CD4-positive, alpha-beta T cell treated with Interleukin-12 subunit alpha and Interleukin-12 subunit beta, for 1 hour (primary cell): ENCODE results near the gene AMY1A.
"Not testable (repeated sequence)": the region's sequence is repeated elsewhere in the genome, so short reads cannot be mapped to it uniquely, and the experiment has no call there.

Experiments used
- DNase-seq: peaks from one replicate; pipeline ENCODE4 v3.0.0-alpha.2; 2020

AMY1A gene

DNA sequence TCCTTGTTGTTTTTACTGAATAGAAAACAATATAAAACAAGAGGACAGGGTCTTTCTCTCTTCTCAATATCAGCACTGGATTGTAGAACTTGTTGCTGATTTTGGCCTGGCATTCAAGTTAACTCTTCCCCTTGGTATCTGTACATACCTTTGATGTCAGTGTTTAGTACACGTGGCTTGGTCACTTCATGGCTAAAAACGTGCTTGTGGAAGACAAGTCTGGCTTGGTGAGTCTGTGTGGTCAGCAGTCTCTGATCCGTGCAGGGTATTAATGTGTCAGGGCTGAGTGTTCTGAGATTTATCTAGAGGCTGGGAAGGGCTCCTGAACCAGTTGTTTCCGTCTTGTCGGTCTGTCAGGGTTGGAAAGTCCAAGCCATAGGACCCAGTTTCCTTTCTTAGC lies at the start of gene AMY1A:
TSS of gene AMY1A (plus strand) at position 301 of the 400 bp plus-strand sequence. CDS start 571 bp downstream, outside the sequence.
- DNase-seq: not testable (repeated sequence)

DNA sequence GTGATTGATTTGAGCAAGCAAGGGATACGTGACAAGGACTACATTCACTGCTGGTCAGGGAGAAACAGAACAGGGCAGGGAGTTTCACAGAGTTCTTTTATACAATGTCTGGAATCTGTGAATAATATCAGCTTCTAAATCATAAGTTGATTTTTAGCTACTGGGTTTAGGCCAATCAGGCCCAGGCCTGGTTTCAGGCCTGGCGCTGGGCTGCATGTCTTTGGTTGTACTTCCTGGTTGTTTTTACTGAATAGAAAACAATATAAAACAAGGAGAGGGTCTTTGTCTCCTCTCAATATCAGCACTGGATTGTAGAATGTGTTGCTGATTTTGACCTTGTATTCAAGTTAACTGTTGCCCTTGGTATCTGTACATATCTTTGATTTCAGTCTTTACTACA lies 39.2 kb upstream of the AMY1A start:
- DNase-seq: no peak

DNA sequence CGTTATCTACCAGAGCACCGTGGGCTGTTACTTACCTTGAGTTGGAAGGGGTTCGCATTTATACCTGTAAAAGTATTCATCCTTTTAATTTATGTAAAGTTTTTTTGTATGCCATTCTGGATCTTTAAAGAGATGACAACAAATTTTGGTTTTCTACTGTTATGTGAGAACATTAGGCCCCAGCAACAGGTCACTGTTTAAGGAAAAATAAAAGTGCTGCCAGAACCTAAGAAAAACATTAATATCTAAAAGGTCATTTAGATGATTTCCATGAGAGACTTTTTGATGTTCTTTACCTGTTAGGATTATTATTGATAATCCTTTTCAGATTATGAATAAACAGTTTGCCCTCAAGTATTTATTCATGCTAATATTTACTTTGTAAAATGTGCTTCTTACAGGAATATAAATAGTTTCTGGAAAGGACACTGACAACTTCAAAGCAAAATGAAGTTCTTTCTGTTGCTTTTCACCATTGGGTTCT lies 38.5 kb upstream of the AMY1A start, which contains the start of gene AMY2A:
TSS of gene AMY2A (plus strand) at position 434 of the 484 bp plus-strand sequence. CDS start at position 448, 14 bp downstream.
- not testable (repeated sequence) for DNase-seq

DNA sequence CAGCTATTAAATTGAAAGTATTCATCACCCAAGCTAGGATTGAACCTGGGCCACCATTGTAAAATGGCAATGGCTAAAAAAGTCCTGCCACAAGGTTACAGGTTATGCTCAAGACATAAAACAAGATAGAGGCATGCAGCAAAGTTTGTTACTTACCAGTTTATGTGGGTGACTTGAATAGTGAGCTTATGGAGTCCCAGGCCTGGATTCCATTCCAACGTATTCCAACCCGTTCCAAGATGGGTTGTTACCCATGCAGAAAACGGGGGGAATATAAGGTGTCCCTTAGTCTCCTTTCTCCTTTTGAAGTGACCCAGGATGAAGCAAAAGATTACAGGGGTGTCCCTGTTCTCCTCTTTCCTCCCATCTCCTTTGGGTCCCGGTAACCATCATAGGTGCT lies 28.1 kb upstream of the AMY1A start:
- DNase-seq: not testable (repeated sequence)

DNA sequence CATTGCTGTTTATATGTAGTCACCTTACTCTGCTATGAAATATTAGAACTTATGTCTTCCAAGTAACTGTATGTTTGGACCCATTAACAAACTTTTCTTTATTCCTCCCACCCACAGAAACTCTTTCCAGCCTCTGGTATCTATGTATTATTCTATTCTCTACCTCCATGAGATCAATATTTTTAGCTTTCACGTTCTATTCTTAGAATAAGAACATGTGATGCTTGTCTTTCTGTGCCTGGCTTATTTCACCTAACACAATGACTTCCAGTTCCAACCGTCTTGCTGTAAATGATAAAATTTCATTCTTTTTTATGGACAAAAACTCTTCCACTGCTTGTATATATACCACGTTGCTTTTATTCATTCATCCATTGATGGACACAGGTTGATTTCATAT lies 14.4 kb upstream of the AMY1A start:
- DNase-seq: not testable (repeated sequence)

DNA sequence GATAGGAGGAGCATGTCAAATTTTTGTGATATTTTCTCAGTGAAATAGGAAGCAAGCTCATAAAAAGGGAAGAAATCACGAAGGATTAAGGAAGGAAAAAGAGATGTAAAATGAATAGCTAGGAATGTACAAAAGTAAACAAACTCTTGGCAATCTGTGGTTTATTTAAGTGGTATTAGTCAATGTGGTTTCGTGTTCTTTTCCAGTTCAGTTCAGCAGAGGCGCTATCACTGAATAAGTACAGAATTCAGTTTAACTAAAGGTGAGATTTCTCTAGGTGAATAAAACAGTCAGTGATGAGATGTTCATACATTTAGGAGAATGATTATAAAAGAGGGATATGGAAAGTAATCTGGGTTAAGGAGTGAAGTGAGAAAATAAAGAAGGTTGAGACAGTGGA lies 11.7 kb upstream of the AMY1A start:
- not testable (repeated sequence) for DNase-seq

DNA sequence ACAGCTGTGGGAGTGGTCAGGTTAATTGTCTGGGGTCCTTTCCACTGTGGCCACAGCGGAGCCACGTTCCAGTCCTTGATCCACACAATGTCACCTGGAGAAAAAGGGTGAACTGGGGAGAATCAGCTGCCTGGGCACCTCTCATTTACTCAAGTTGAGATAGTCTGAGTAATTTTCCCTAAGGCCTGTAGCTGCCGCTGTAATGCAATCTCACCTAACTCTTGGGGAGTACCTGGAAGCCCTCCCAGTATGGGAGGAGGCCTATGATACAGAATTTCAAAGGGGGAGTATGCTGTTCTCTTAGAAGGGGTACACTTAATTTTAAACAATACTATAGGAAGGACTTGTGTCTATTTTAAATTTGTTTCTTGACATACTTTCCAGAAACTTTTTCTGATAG lies 5.3 kb upstream of the AMY1A start:
- not testable (repeated sequence) for DNase-seq

DNA sequence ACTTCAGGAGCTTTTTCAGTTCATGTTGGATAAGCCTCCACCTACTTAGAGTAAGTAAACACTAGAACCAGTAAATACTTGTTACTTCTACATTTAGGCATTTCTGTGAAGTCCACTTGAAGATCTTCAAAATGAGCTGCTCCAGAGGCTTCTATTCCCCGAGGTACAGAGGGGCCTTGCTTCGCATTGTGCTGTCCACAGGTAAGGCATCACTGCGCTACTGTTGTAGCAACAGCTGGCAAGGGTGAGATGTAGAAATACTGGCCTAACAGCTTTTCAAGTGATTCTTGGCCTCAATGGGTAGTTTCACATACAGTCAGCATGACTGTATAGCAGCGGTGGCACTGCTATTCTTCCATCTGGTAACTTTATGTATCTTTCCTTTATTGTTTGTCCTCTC lies 4.7 kb upstream of the AMY1A start:
- DNase-seq: not testable (repeated sequence)

DNA sequence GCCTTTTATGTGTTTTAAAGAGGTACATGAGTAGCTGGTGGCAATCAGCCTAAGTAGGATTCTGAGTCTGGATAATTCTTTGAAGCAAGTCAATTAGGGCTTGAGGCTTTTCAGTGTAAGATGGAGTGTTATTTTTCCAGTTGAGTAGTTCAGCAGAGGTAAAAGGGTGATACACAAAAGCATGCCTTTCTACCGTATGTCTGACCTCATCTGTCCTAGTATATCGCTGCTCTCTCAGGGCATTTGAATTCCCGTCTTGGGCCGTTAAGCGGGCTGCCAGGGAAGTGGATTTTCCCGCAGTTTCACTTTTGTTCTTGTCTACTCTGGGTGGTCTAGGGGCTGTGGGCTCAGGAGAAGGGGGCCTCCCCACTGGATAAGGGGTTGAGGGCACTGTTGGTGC lies 1.4 kb upstream of the AMY1A start:
- DNase-seq: not testable (repeated sequence)

DNA sequence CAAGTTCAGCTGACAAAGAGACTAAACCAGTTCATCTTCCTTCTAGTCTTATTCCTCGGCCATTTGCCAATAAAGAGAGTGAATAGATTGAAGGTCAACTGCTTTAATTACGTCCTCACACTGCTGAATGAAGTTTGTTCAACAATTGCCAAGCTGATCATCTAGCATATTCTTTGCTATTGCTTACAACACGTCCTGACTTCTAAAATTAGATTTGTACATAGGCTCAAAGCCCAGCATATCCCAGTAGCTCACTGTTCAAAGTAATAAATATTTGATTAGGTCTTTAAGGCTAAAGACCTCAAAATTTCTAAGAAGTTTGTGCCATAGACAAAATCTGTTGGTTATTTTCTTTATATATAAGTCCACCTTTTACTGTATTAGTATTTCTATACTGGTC lies 20.8 kb downstream of the AMY1A start:
- DNase-seq: not testable (repeated sequence)

DNA sequence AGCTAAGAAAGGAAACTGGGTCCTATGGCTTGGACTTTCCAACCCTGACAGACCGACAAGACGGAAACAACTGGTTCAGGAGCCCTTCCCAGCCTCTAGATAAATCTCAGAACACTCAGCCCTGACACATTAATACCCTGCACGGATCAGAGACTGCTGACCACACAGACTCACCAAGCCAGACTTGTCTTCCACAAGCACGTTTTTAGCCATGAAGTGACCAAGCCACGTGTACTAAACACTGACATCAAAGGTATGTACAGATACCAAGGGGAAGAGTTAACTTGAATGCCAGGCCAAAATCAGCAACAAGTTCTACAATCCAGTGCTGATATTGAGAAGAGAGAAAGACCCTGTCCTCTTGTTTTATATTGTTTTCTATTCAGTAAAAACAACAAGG lies 40.5 kb downstream of the AMY1A start, which contains the start of gene AMY1B:
TSS of gene AMY1B (minus strand) at position 101 of the 400 bp plus-strand sequence. CDS start 571 bp downstream, outside the sequence.
- not testable (repeated sequence) for DNase-seq

DNA sequence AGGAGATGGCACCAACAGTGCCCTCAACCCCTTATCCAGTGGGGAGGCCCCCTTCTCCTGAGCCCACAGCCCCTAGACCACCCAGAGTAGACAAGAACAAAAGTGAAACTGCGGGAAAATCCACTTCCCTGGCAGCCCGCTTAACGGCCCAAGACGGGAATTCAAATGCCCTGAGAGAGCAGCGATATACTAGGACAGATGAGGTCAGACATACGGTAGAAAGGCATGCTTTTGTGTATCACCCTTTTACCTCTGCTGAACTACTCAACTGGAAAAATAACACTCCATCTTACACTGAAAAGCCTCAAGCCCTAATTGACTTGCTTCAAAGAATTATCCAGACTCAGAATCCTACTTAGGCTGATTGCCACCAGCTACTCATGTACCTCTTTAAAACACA lies 41.9 kb downstream of the AMY1A start:
- not testable (repeated sequence) for DNase-seq

DNA sequence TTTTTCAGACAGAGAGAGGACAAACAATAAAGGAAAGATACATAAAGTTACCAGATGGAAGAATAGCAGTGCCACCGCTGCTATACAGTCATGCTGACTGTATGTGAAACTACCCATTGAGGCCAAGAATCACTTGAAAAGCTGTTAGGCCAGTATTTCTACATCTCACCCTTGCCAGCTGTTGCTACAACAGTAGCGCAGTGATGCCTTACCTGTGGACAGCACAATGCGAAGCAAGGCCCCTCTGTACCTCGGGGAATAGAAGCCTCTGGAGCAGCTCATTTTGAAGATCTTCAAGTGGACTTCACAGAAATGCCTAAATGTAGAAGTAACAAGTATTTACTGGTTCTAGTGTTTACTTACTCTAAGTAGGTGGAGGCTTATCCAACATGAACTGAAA lies 45.1 kb downstream of the AMY1A start:
- DNase-seq: not testable (repeated sequence)

DNA sequence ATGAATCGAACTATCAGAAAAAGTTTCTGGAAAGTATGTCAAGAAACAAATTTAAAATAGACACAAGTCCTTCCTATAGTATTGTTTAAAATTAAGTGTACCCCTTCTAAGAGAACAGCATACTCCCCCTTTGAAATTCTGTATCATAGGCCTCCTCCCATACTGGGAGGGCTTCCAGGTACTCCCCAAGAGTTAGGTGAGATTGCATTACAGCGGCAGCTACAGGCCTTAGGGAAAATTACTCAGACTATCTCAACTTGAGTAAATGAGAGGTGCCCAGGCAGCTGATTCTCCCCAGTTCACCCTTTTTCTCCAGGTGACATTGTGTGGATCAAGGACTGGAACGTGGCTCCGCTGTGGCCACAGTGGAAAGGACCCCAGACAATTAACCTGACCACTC lies 45.7 kb downstream of the AMY1A start:
- not testable (repeated sequence) for DNase-seq

DNA sequence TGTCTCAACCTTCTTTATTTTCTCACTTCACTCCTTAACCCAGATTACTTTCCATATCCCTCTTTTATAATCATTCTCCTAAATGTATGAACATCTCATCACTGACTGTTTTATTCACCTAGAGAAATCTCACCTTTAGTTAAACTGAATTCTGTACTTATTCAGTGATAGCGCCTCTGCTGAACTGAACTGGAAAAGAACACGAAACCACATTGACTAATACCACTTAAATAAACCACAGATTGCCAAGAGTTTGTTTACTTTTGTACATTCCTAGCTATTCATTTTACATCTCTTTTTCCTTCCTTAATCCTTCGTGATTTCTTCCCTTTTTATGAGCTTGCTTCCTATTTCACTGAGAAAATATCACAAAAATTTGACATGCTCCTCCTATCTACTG lies 52.1 kb downstream of the AMY1A start:
- not testable (repeated sequence) for DNase-seq

DNA sequence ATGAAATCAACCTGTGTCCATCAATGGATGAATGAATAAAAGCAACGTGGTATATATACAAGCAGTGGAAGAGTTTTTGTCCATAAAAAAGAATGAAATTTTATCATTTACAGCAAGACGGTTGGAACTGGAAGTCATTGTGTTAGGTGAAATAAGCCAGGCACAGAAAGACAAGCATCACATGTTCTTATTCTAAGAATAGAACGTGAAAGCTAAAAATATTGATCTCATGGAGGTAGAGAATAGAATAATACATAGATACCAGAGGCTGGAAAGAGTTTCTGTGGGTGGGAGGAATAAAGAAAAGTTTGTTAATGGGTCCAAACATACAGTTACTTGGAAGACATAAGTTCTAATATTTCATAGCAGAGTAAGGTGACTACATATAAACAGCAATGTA lies 54.8 kb downstream of the AMY1A start:
- not testable (repeated sequence) for DNase-seq
